Upper lobe of left lung (tissue), 4 donors: ENCODE data around the gene KIRREL3.

Experiments used
- CTCF ChIP-seq, 6 experiments: fragments of 450-650 bp in 4 of 6; fragments of 200-600 bp in 2 of 6; sonication (generic) in 2 of 6; IDR thresholded peaks; one replicate each; pipeline ENCODE4 v1.5.1; 2016 to 2019; ENCODE audit warnings: antibody characterized with exemption in 6 of 6
- EP300 ChIP-seq, 4 donors: sonication (generic); formaldehyde crosslinking; IDR thresholded peaks; one replicate each; pipeline ENCODE4 v1.5.1; 2017; ENCODE audit warnings: antibody characterized with exemption in 4 of 4, control low read depth in 2 of 4
- POLR2A ChIP-seq, 4 donors: fragments of 450-650 bp; IDR thresholded peaks; one replicate each; pipeline ENCODE4 v1.5.1; 2016 to 2017; ENCODE audit warnings: antibody characterized with exemption in 4 of 4, mild to moderate bottlenecking in 2 of 4
- POLR2AphosphoS5 ChIP-seq, 2 donors: sonication (generic); formaldehyde crosslinking; IDR thresholded peaks; one replicate each; pipeline ENCODE4 v1.5.1; 2017; ENCODE audit warnings: antibody characterized with exemption in 2 of 2

DNA sequence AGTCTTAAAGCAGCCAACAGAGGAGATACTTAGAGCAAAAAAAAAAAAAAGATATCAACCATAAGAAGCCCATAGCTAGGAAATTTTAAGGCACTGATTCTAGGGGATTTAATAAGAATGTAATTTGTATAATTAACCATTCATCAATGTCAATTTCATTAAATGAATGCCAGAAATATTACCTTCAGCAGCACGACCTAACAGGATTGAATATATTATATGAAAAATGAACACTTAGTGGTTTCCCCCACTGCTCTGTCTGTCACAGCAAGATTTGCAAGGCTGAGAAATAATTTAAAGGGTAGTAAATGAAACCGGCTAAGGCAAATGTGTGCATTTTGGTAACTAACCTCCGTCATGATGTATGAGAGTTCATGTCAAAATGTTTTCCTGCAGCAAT, 319.9 kb downstream of the KIRREL3 start:
- no peak for TF ChIP-seq EP300 (IDR thresholded peaks at IDR 0.05)
- no peak for TF ChIP-seq CTCF (IDR thresholded peaks at IDR 0.05)
- no peak for TF ChIP-seq POLR2A (IDR thresholded peaks at IDR 0.05)
- TF ChIP-seq POLR2AphosphoS5 (IDR thresholded peaks at IDR 0.05) = no peak
